ENCODE data around the gene CACNA1S. TPM values are rescaled to one million over a fixed set of nuclear protein-coding genes. Genes with fewer than 3 reads are reported as not detected.

Gene CACNA1S
- total and polyA plus RNA-seq, 2 donors (not counting 1 experiment from before 2014, with no cell fraction given): not detected

GRCh38 chr1:201155354-201155753 lies 43.1 kb upstream of the CACNA1S start:
- H3K4me3 ChIP-seq (ENCODE audit: control extremely low read depth in 1 of 5, extremely low read depth in 1 of 5, insufficient read depth in 1 of 5, low read depth in 2 of 5, low read length in 4 of 5): no peak overlapping the region
- H3K9ac ChIP-seq (ENCODE audit: low read length): no peak overlapping the region
- intact Hi-C loops (cut with micrococcal nuclease): loop anchor here (10.0 kb wide), 1 partner anchor 989 kb away; the partner anchor contains the start of gene ARL8A
- H3K27ac ChIP-seq (ENCODE audit: low read length in 2 of 2): no peak overlapping the region
- CTCF ChIA-PET: interaction anchor here (1.0 to 2.1 kb wide), 4 partner anchors 13 to 68 kb away, joined by 3 to 4 read pairs (median 3); no protein-coding TSS in a partner anchor
- Mint-ChIP-seq H3K27ac (no peak overlapping the region), H3K4me3 (peak overlapping the region; percentile 90), H3K9me3 (ENCODE audit: insufficient read depth) (no peaks in the 10 kb centered on the region), H3K4me1 (peaks cover 18% of the 10 kb centered on the region), H3K27me3 (peaks cover 19% of the 10 kb centered on the region)
- POLR2A ChIA-PET: no interaction called here
- peaks cover 0 to 16% (median 4%) of the 10 kb centered on the region in 4 experiments for H3K27me3 ChIP-seq (replicated peaks in 1 of 4; ENCODE audit: control extremely low read depth in 1 of 4, control insufficient read depth in 3 of 4, insufficient read depth in 4 of 4, low read length in 3 of 4)
- peaks cover 9 to 17% of the 10 kb centered on the region in 2 donors for H3K4me1 ChIP-seq (ENCODE audit: control insufficient read depth in 2 of 2, insufficient read depth in 2 of 2, low read length in 2 of 2)
- H2AFZ ChIP-seq (ENCODE audit: insufficient read depth, low read depth, low read length, poor library complexity, severe bottlenecking): no peak overlapping the region
- no peak for DNase-seq
- no peaks in the 10 kb centered on the region for H4K20me1 ChIP-seq (ENCODE audit: control insufficient read depth, insufficient read depth, low read length, poor library complexity, severe bottlenecking)
- peaks cover 0 to 5% of the 10 kb centered on the region in 2 experiments for H3K36me3 ChIP-seq (replicated peaks in 1 of 2; ENCODE audit: control extremely low read depth in 1 of 2, control insufficient read depth in 1 of 2, extremely low read depth in 1 of 2, insufficient read depth in 2 of 2, low read length in 1 of 2)
- 94% methylated on average over 2 of the region's 2 CpGs for WGBS (ENCODE audit: insufficient coverage)
- H3K9me3 ChIP-seq (ENCODE audit: control extremely low read depth in 1 of 3, control insufficient read depth in 2 of 3, insufficient read depth in 1 of 3, low read length in 2 of 3): no peaks in the 10 kb centered on the region
- TF ChIP-seq EZH2 (IDR thresholded peaks at IDR 0.05; ENCODE audit: borderline replicate concordance, insufficient read depth, low read depth, low read length, poor library complexity, severe bottlenecking): no peak
- TF ChIP-seq CTCF (IDR thresholded peaks at IDR 0.05): no peak
- no peak for ATAC-seq (ENCODE audit: low read depth)
- no peak overlapping the region for H3K4me2 ChIP-seq (replicated peaks; ENCODE audit: low read depth, low read length, poor library complexity, severe bottlenecking)
- H3K79me2 ChIP-seq (ENCODE audit: control insufficient read depth, insufficient read depth, low read length): peaks cover 6% of the 10 kb centered on the region

- peaks cover 0 to 16% (median 4%) of the 10 kb centered on the region in 4 experiments for H3K27me3 ChIP-seq (replicated peaks in 1 of 4; ENCODE audit: control extremely low read depth in 1 of 4, control insufficient read depth in 3 of 4, insufficient read depth in 4 of 4, low read length in 3 of 4)
- peak; percentile 96 for DNase-seq
- ChIA-PET POLR2A (interaction anchor here (0.6 to 1.1 kb wide), 3 partner anchors 9 to 40 kb away, joined by 3 read pairs; no protein-coding TSS in a partner anchor), CTCF (interaction anchor here (0.9 to 2.1 kb wide), 6 partner anchors 13 to 182 kb away, joined by 3 to 5 read pairs (median 3); no protein-coding TSS in a partner anchor)
- peak within 1 kb of the TSS; percentile 83 for H3K4me2 ChIP-seq (replicated peaks; ENCODE audit: low read depth, low read length, poor library complexity, severe bottlenecking)
- peaks cover 18% of the 10 kb centered on the region for H3K4me1 Mint-ChIP-seq
- H3K27ac Mint-ChIP-seq: peak within 1 kb of the TSS; percentile 86
- H3K4me1 ChIP-seq (ENCODE audit: control insufficient read depth in 2 of 2, insufficient read depth in 2 of 2, low read length in 2 of 2): peaks cover 9 to 17% of the 10 kb centered on the region in 2 donors
- H3K9me3 ChIP-seq (ENCODE audit: control extremely low read depth in 1 of 3, control insufficient read depth in 2 of 3, insufficient read depth in 1 of 3, low read length in 2 of 3): no peaks in the 10 kb centered on the region
- TF ChIP-seq CTCF (IDR thresholded peaks at IDR 0.05) (no peak), EZH2 (IDR thresholded peaks at IDR 0.05; ENCODE audit: borderline replicate concordance, insufficient read depth, low read depth, low read length, poor library complexity, severe bottlenecking) (no peak)
- 8% methylated on average over 16 of the region's 31 CpGs for WGBS (ENCODE audit: insufficient coverage)
- peak within 1 kb of the TSS; percentile 89 for H2AFZ ChIP-seq (ENCODE audit: insufficient read depth, low read depth, low read length, poor library complexity, severe bottlenecking)
- peaks cover 14% of the 10 kb centered on the region for H3K27me3 Mint-ChIP-seq
- H3K4me3 Mint-ChIP-seq: peak within 1 kb of the TSS; percentile 90
- no peaks in the 10 kb centered on the region for H3K9me3 Mint-ChIP-seq (ENCODE audit: insufficient read depth)
- H3K4me3 ChIP-seq (ENCODE audit: control extremely low read depth in 1 of 5, extremely low read depth in 1 of 5, insufficient read depth in 1 of 5, low read depth in 2 of 5, low read length in 4 of 5): peak within 1 kb of the TSS; percentile 19 to 81 (median 71)
- H3K9ac ChIP-seq (ENCODE audit: low read length): peak within 1 kb of the TSS; percentile 68
- peak; percentile 98 for ATAC-seq (ENCODE audit: low read depth)
- intact Hi-C loops (cut with micrococcal nuclease): loop anchor here (1.0 to 10.0 kb wide), 3 partner anchors 16 to 990 kb away; partner anchors contain the start of gene ARL8A
- H3K36me3 ChIP-seq (replicated peaks in 1 of 2; ENCODE audit: control extremely low read depth in 1 of 2, control insufficient read depth in 1 of 2, extremely low read depth in 1 of 2, insufficient read depth in 2 of 2, low read length in 1 of 2): peaks cover 0 to 10% of the 10 kb centered on the region in 2 experiments
- no peaks in the 10 kb centered on the region for H4K20me1 ChIP-seq (ENCODE audit: control insufficient read depth, insufficient read depth, low read length, poor library complexity, severe bottlenecking)
- H3K79me2 ChIP-seq (ENCODE audit: control insufficient read depth, insufficient read depth, low read length): peaks cover 6% of the 10 kb centered on the region
- peak within 1 kb of the TSS in 1 of 2 donors; percentile 52 for H3K27ac ChIP-seq (ENCODE audit: low read length in 2 of 2)
Observed at GRCh38 chr1:201154389-201155165, 42.4 kb upstream of the CACNA1S start, which contains the start of gene TMEM9. TMEM9 (minus strand) TSS chr1:201154474; CDS start chr1:201153923, 551 bp downstream.

Measured in B cell (primary cell).